Measurements from ENCODE around the gene TOR1AIP2.
"Not testable (repeated sequence)": the region's sequence is repeated elsewhere in the genome, so short reads cannot be mapped to it uniquely, and the experiment has no call there.

TOR1AIP2 gene

DNA sequence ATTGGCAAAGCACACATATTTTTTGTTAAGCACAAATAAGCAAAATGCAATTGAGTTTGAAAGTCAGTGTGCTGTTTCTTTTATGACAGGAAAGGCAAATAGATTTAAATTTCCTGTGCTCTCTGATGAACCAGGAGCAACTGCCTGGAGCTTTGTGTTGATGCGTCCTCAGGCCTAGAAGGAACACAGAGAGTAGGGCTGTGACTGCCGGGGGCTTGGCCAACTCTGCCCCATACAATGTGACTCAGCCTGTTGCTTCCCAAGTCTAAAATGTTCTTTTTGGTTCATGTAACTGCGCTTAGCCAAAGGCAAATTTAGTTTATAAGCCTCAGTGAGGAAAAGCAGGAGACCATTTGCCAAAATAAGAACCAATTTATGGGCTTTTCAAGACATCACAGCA lies 37.5 kb downstream of the TOR1AIP2 start:
- no peaks in the 10 kb centered on the region for H3K9me3 ChIP-seq (ENCODE audit: insufficient read depth, low read length)
- no peak for TF ChIP-seq EZH2phosphoT487 (IDR thresholded peaks at IDR 0.05; ENCODE audit: low read depth)
- TF ChIP-seq, protein P1, sequence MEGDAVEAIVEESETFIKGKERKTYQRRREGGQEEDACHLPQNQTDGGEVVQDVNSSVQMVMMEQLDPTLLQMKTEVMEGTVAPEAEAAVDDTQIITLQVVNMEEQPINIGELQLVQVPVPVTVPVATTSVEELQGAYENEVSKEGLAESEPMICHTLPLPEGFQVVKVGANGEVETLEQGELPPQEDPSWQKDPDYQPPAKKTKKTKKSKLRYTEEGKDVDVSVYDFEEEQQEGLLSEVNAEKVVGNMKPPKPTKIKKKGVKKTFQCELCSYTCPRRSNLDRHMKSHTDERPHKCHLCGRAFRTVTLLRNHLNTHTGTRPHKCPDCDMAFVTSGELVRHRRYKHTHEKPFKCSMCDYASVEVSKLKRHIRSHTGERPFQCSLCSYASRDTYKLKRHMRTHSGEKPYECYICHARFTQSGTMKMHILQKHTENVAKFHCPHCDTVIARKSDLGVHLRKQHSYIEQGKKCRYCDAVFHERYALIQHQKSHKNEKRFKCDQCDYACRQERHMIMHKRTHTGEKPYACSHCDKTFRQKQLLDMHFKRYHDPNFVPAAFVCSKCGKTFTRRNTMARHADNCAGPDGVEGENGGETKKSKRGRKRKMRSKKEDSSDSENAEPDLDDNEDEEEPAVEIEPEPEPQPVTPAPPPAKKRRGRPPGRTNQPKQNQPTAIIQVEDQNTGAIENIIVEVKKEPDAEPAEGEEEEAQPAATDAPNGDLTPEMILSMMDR (IDR thresholded peaks at IDR 0.05; ENCODE audit: low read depth, low read length), result no peak
- no peak overlapping the region for H3K4me3 ChIP-seq (ENCODE audit: low read length)
- H3K27me3 ChIP-seq (ENCODE audit: low read depth, low read length), result no peaks in the 10 kb centered on the region
- H3K4me2 ChIP-seq (ENCODE audit: low read length), result no peak overlapping the region
- H4K20me1 ChIP-seq (ENCODE audit: insufficient read depth, low read length), result no peaks in the 10 kb centered on the region
- H3K36me3 ChIP-seq (replicated peaks; ENCODE audit: low read depth, low read length), result peaks cover 11% of the 10 kb centered on the region
- no peak overlapping the region for H3K27ac ChIP-seq (ENCODE audit: low read length)
- H3K4me1 ChIP-seq (ENCODE audit: low read length), result no peaks in the 10 kb centered on the region
- no peak overlapping the region for H2AFZ ChIP-seq (ENCODE audit: low read depth, low read length)
- H3K9ac ChIP-seq (ENCODE audit: low read length), result no peak overlapping the region
- no peaks in the 10 kb centered on the region for H3K79me2 ChIP-seq (ENCODE audit: low read length)

DNA sequence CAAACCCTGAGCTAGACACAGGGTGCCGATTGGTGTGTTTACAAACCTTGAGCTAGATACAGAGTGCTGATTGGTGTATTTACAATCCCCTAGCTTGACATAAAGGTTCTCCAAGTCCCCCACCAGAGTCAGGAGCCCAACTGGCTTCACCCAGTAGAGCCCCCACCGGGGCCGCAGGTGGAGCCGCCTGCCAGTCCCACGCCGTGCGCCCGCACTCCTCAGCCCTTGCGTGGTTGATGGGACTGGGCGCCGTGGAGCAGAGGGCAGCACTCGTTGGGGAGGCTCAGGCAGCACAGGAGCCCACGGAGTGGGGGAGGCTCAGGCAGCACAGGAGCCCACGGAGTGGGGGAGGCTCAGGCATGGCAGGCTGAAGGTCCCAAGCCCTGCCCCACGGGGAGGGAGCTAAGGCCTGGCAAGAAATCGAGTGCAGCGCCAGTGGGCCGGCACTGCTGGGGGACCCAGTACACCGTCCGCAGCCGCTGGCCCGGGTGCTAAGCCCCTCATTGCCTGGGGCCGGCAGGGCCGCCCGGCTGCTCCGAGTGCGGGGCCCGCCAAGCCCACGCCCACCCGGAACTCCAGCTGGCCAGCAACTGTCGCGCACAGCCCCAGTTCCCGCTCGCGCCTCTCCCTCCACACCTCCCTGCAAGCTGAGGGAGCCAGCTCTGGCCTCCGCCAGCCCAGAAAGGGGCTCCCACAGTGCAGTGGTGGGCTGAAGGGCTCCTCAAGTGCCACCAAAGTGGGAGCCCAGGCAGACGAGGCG lies 40.7 kb downstream of the TOR1AIP2 start:
- not testable (repeated sequence) for H3K4me3 ChIP-seq (ENCODE audit: low read length); H3K4me1 ChIP-seq (ENCODE audit: low read length); H3K9ac ChIP-seq (ENCODE audit: low read length); H4K20me1 ChIP-seq (ENCODE audit: insufficient read depth, low read length); H3K9me3 ChIP-seq (ENCODE audit: insufficient read depth, low read length); H3K36me3 ChIP-seq (replicated peaks; ENCODE audit: low read depth, low read length); H3K27me3 ChIP-seq (ENCODE audit: low read depth, low read length); H3K27ac ChIP-seq (ENCODE audit: low read length); H2AFZ ChIP-seq (ENCODE audit: low read depth, low read length); H3K4me2 ChIP-seq (ENCODE audit: low read length); H3K79me2 ChIP-seq (ENCODE audit: low read length)

DNA sequence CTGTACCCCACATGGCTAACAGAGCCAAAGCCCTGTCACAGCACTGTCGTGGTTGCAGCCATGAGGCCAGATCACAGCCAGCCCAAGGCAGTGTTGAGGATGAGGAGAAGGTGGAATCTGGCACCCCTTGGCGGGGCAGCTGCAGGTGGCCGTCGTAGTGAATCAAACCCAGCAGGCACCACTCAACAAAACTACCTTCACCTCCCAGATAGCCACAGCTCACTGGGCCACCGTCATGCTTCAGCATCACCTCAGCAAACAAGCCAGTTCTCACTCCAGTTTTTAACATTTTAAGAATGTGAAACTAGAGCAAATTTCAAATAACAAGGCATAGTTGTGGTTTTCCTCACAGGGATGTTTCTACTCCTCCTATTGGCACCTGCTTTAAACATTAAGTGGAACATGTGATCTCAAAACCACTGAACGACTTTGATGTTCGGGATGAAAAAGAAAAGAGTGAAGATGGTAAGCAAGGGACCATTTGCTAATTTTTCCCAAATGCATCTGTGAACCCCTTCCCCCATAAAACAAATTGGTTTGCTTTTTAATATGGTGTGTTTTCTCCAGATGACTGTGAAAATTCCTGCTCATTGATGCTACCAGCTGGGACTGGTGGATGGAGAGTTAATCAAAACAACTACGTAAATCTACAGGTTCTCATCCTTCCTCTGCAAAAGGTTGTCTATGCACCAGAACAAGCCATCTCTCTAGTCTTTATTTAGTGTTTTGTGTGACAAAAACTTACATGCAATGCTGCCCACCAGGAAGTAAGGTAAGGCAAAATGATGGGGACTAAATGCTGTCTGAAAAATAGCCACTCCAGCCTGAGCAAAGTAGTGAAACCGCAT lies 45.5 kb downstream of the TOR1AIP2 start:
- no peak overlapping the region for H3K27ac ChIP-seq (ENCODE audit: low read length)
- H2AFZ ChIP-seq (ENCODE audit: low read depth, low read length), result no peak overlapping the region; the same call in 1 of the 2 replicates
- no peaks in the 10 kb centered on the region for H3K27me3 ChIP-seq (ENCODE audit: low read depth, low read length)
- H4K20me1 ChIP-seq (ENCODE audit: insufficient read depth, low read length), result no peaks in the 10 kb centered on the region
- peak overlapping the region; percentile 49 for H3K4me2 ChIP-seq (ENCODE audit: low read length)
- H3K4me1 ChIP-seq (ENCODE audit: low read length), result peaks cover 17% of the 10 kb centered on the region
- TF ChIP-seq, protein P1 (IDR thresholded peaks at IDR 0.05; ENCODE audit: low read depth, low read length), result no peak
- TF ChIP-seq EZH2phosphoT487 (IDR thresholded peaks at IDR 0.05; ENCODE audit: low read depth), result no peak
- no peaks in the 10 kb centered on the region for H3K79me2 ChIP-seq (ENCODE audit: low read length)
- peaks cover 3% of the 10 kb centered on the region for H3K36me3 ChIP-seq (replicated peaks; ENCODE audit: low read depth, low read length)
- peak overlapping the region; percentile 10 for H3K4me3 ChIP-seq (ENCODE audit: low read length)
- no peak overlapping the region for H3K9ac ChIP-seq (ENCODE audit: low read length)
- H3K9me3 ChIP-seq (ENCODE audit: insufficient read depth, low read length), result no peaks in the 10 kb centered on the region

DNA sequence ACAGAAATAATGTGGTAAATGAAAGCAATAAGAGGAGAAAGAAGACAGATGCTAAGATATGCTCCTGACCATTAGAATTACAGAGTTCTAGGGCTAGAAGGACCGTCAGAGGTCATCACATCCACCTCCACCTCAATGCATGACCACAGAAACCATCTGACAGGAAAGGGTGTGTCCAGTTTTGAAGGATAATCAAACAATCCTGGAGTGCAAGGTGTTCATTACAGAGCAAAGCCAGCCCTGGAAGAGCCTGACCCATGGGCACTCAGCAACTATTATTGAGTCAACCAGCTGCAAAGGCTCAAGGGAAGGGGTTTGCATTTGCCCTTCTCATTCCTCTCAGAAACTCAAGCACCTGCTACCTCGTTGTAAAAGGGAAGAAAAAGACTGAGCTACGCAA lies 46.4 kb downstream of the TOR1AIP2 start:
- no peak for TF ChIP-seq EZH2phosphoT487 (IDR thresholded peaks at IDR 0.05; ENCODE audit: low read depth)
- TF ChIP-seq, protein P1 (IDR thresholded peaks at IDR 0.05; ENCODE audit: low read depth, low read length), result no peak
- Histone ChIP-seq H3K36me3 (replicated peaks; ENCODE audit: low read depth, low read length) (peaks cover 3% of the 10 kb centered on the region), H4K20me1 (ENCODE audit: insufficient read depth, low read length) (no peaks in the 10 kb centered on the region), H3K9ac (ENCODE audit: low read length) (no peak overlapping the region), H3K4me3 (ENCODE audit: low read length) (no peak overlapping the region), H3K9me3 (ENCODE audit: insufficient read depth, low read length) (no peaks in the 10 kb centered on the region), H3K4me2 (ENCODE audit: low read length) (peak overlapping the region; percentile 49), H3K27me3 (ENCODE audit: low read depth, low read length) (no peaks in the 10 kb centered on the region), H2AFZ (ENCODE audit: low read depth, low read length) (no peak overlapping the region; the same call in 1 of the 2 replicates), H3K27ac (ENCODE audit: low read length) (no peak overlapping the region), H3K79me2 (ENCODE audit: low read length) (no peaks in the 10 kb centered on the region), H3K4me1 (ENCODE audit: low read length) (peaks cover 17% of the 10 kb centered on the region)
